ENCODE measurements around the gene ZNF783. TPM values are rescaled to one million over a fixed set of nuclear protein-coding genes. Genes with fewer than 3 reads are reported as not detected.

Gene ZNF783
- total and polyA plus RNA-seq, 2 of the 8 experiments (the other 6 are each of a cell fraction or from before 2014, with no cell fraction given), result 7.3 to 8.2 TPM

GRCh38 chr7:149224352-149224751, 37.6 kb upstream of the ZNF783 start:
- ChIA-PET CTCF (ENCODE audit: partially characterized antibody) (interaction anchor here (0.8 to 1.1 kb wide), 5 partner anchors 15 to 99 kb away, joined by 3 to 5 read pairs (median 3); no protein-coding TSS in a partner anchor), POLR2A (ENCODE audit: partially characterized antibody) (interaction anchor here (0.9 to 1.2 kb wide), 2 partner anchors 9 to 33 kb away, joined by 3 to 6 read pairs; no protein-coding TSS in a partner anchor)
- DNase-seq (ENCODE audit: low read depth in 1 of 2, low spot score in 2 of 2) (no peak), FAIRE-seq (no peak)
- Histone ChIP-seq H2AFZ (ENCODE audit: low read length) (no peak overlapping the region), H3K79me1 (ENCODE audit: low read depth, low read length) (peaks cover 2% of the 10 kb centered on the region; the same call in 1 of the 2 replicates), H4K5ac (ENCODE audit: insufficient read length, low read depth, low read length) (no peak overlapping the region), H3K23ac (ENCODE audit: insufficient read length) (no peak overlapping the region), H2BK12ac (ENCODE audit: low read depth, low read length) (no peak overlapping the region), H2AK5ac (ENCODE audit: low read depth, low read length) (no peak overlapping the region), H3K79me2 (ENCODE audit: control insufficient read depth in 1 of 2, insufficient read depth in 2 of 2, low read length in 2 of 2) (no peaks in the 10 kb centered on the region), H3K18ac (ENCODE audit: extremely low read depth, low read length) (no peak overlapping the region), H3K56ac (replicated peaks; ENCODE audit: insufficient read length, low read depth, low read length) (no peak overlapping the region), H2BK5ac (ENCODE audit: low read depth, low read length) (no peak overlapping the region), H2BK15ac (ENCODE audit: low read length) (no peak overlapping the region), H2BK20ac (ENCODE audit: low read length) (no peak overlapping the region), H2BK120ac (replicated peaks; ENCODE audit: low read depth, low read length) (no peak overlapping the region), H3K23me2 (ENCODE audit: low read depth, low read length) (no peaks in the 10 kb centered on the region), H4K20me1 (replicated peaks in 1 of 2; ENCODE audit: control insufficient read depth in 1 of 2, insufficient read depth in 2 of 2, low read length in 2 of 2) (peaks cover 0 to 10% of the 10 kb centered on the region in 2 experiments), H3K9ac (replicated peaks in 1 of 4; ENCODE audit: extremely low read depth in 1 of 4, low read depth in 3 of 4, low read length in 3 of 4) (no peak overlapping the region), H3K14ac (ENCODE audit: insufficient read length) (no peak overlapping the region), H4K91ac (replicated peaks; ENCODE audit: insufficient read length, low read length) (no peak overlapping the region), H3K36me3 (ENCODE audit: control insufficient read depth in 2 of 4, insufficient read depth in 4 of 4, low read length in 3 of 4) (peaks cover 0 to 25% (median 7%) of the 10 kb centered on the region in 4 experiments; a peak in 6 of 8 replicates), H3K4me3 (ENCODE audit: extremely low read depth in 1 of 4, insufficient read depth in 2 of 4, low read depth in 3 of 4, low read length in 4 of 4) (no peak overlapping the region), H3K27me3 (replicated peaks in 1 of 4; ENCODE audit: control insufficient read depth in 3 of 4, extremely low read depth in 1 of 4, insufficient read depth in 3 of 4, low read length in 3 of 4) (no peaks in the 10 kb centered on the region), H3K27ac (ENCODE audit: low read depth, low read length) (no peak overlapping the region), H3K4ac (replicated peaks; ENCODE audit: insufficient read length, low read depth, low read length) (no peak overlapping the region), H3K4me2 (ENCODE audit: insufficient read depth in 1 of 2, low read depth in 2 of 2, low read length in 2 of 2) (no peak overlapping the region), H3K9me3 (ENCODE audit: insufficient read depth in 2 of 2, low read depth in 1 of 2, low read length in 1 of 2) (no peaks in the 10 kb centered on the region), H4K8ac (ENCODE audit: extremely low read depth, insufficient read depth, low read length) (peak overlapping the region; percentile 51; the same call in 1 of the 2 replicates), H3K4me1 (replicated peaks in 1 of 4; ENCODE audit: control insufficient read depth in 3 of 4, insufficient read depth in 4 of 4, low read length in 3 of 4) (no peaks in the 10 kb centered on the region; a peak in 1 of 7 replicates)
- TF ChIP-seq HDAC6 (IDR thresholded peaks at IDR 0.05; ENCODE audit: low read depth, low read length) (no peak), HDAC2 (IDR thresholded peaks at IDR 0.05; ENCODE audit: borderline replicate concordance in 1 of 2, low read depth in 2 of 2, low read length in 2 of 2) (no peak), SIX5 (IDR thresholded peaks at IDR 0.05; ENCODE audit: low read depth, low read length) (no peak), POLR2A (IDR thresholded peaks at IDR 0.05; ENCODE audit: control extremely low read depth in 1 of 2, low read depth in 2 of 2, low read length in 2 of 2) (no peak)
- WGBS, 2 experiments (ENCODE audit: extremely low coverage in 1 of 2, insufficient coverage in 1 of 2, insufficient read length in 1 of 2, insufficient replicate concordance in 2 of 2, low coverage in 1 of 2, low lambda C conversion rate in 2 of 2, missing lambda C conversion rate in 1 of 2), result 95% methylated on average over 33 of the region's 37 CpGs; no CpG with 5 or more reads in 1 of the 2 experiments

All from H1 (cell line).